ENCODE results near the gene DOCK7. TPM values are rescaled to one million over a fixed set of nuclear protein-coding genes. Genes with fewer than 3 reads are reported as not detected.

DOCK7 gene
- total RNA-seq, 2 donors from 2014 or later = 9.8 to 11.9 TPM

GRCh38 chr1:62509028-62509427, 179.2 kb downstream of the DOCK7 start:
- Histone ChIP-seq H3K36me3 (peaks cover 10% of the 10 kb centered on the region), H3K4me1 (no peaks in the 10 kb centered on the region), H3K27ac (no peak overlapping the region), H3K27me3 (no peaks in the 10 kb centered on the region), H3K9me3 (no peaks in the 10 kb centered on the region), H3K4me3 (no peak overlapping the region)
- TF ChIP-seq CTCF (IDR thresholded peaks at IDR 0.05) = no peak
- no peak for DNase-seq (ENCODE audit: low spot score)

- no peak overlapping the region for H3K4me3 ChIP-seq
- H3K27ac ChIP-seq = no peak overlapping the region
- no peaks in the 10 kb centered on the region for H3K9me3 ChIP-seq
- H3K36me3 ChIP-seq = peaks cover 10% of the 10 kb centered on the region
- peak in 1 of 2 donors; percentile 67 for TF ChIP-seq CTCF (IDR thresholded peaks at IDR 0.05)
- no peak for DNase-seq (ENCODE audit: low spot score)
- H3K27me3 ChIP-seq = no peaks in the 10 kb centered on the region
- no peaks in the 10 kb centered on the region for H3K4me1 ChIP-seq
Measured at GRCh38 chr1:62508187-62508758, 179.9 kb downstream of the DOCK7 start.

GRCh38 chr1:62500210-62500609, 188.0 kb downstream of the DOCK7 start:
- Histone ChIP-seq H3K27me3 (no peaks in the 10 kb centered on the region), H3K9me3 (no peaks in the 10 kb centered on the region), H3K36me3 (peaks cover 10% of the 10 kb centered on the region), H3K4me1 (no peaks in the 10 kb centered on the region), H3K27ac (no peak overlapping the region), H3K4me3 (no peak overlapping the region)
- DNase-seq (ENCODE audit: low spot score) = no peak
- TF ChIP-seq CTCF (IDR thresholded peaks at IDR 0.05) = no peak

- TF ChIP-seq CTCF (IDR thresholded peaks at IDR 0.05) = no peak
- no peak for DNase-seq (ENCODE audit: low spot score)
Measured at GRCh38 chr1:62494137-62494536, 194.0 kb downstream of the DOCK7 start.

GRCh38 chr1:62493656-62494055, 194.5 kb downstream of the DOCK7 start:
- DNase-seq (ENCODE audit: low spot score) = no peak
- H3K36me3 ChIP-seq = peaks cover 10% of the 10 kb centered on the region
- no peak for TF ChIP-seq CTCF (IDR thresholded peaks at IDR 0.05)

More at GRCh38 chr1:62494137-62494536, 194.0 kb downstream of the DOCK7 start:
- Histone ChIP-seq H3K27ac (no peak overlapping the region), H3K27me3 (no peaks in the 10 kb centered on the region), H3K4me1 (no peaks in the 10 kb centered on the region), H3K9me3 (no peaks in the 10 kb centered on the region), H3K4me3 (no peak overlapping the region), H3K36me3 (peaks cover 10% of the 10 kb centered on the region)

GRCh38 chr1:62492521-62492920, 195.7 kb downstream of the DOCK7 start:
- Histone ChIP-seq H3K36me3 (peaks cover 10% of the 10 kb centered on the region), H3K9me3 (no peaks in the 10 kb centered on the region), H3K4me3 (no peak overlapping the region), H3K27me3 (no peaks in the 10 kb centered on the region), H3K27ac (no peak overlapping the region), H3K4me1 (no peaks in the 10 kb centered on the region)
- TF ChIP-seq CTCF (IDR thresholded peaks at IDR 0.05) = no peak
- DNase-seq (ENCODE audit: low spot score) = no peak

More at GRCh38 chr1:62493656-62494055, 194.5 kb downstream of the DOCK7 start:
- H3K27ac ChIP-seq = no peak overlapping the region
- H3K9me3 ChIP-seq = no peaks in the 10 kb centered on the region
- H3K4me3 ChIP-seq = no peak overlapping the region
- no peaks in the 10 kb centered on the region for H3K4me1 ChIP-seq
- no peaks in the 10 kb centered on the region for H3K27me3 ChIP-seq

Data from right atrium auricular region (tissue), 2 donors.